Activated gamma-delta T cell treated with anti-CD3 and anti-CD28 coated beads, Interleukin-2, amount 50 U/mL, for 16 hours (primary cell): ENCODE measurements around the gene TUBG2.
"Not testable (repeated sequence)": the region's sequence is repeated elsewhere in the genome, so short reads cannot be mapped to it uniquely, and the experiment has no call there.

Experiments used
- DNase-seq: peaks from one replicate; pipeline ENCODE4 v3.0.0-alpha.2; 2020; ENCODE audit warnings: low read depth

TUBG2 gene

DNA sequence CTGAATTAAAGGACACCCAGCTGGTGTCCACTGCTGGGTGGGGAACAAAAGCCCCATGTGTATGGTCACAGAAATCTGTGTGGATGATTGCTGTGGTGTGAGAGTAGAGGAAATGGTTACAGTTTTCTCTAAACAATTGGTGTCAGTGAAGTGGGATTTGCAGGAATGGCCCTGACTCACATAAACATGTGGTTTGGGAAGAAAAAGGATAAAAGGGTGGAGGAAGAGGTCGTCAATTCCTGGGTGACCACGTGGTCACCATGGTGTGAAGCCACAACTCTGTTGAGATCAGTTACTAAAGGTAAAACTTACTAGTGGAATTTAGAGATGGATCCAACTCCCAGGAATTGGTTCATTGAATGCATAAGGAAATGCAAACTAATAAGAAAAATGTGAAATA is 3.6 kb upstream of the TUBG2 start:
- no peak for DNase-seq

DNA sequence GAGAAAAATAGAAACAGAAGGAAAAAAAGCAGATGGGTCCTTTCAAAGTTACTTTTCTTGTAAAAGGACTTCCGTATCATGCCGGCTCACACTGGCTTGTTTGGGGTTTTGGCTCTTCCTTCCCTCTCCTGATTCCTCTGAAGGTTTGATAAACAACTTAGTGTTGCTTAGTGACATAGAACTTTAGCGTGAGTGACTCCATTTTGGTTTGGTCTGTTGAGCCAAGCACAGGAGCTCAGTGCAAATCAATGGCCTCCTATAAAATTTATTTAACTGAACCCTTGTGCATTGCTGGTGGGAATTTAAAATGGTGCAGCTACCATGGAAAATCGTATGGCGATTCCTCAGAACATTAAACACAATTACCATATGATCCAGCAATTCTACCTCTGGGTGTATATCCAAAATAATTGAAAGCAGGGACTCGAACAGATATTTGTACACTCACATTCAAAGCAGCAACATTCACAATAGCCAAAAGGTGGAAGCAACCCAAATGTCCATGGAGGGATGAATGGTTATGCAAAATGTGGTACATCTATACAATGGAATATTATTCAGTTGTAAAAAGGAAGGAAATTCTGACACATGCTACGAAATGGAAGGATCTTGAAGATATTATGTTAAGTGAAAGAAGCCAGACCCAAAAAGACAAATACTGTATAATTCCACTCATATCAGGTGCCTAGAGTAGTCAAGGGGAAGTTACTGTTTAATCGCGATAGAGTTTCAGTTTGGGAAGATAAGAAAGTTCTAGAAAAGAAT is 1.1 kb upstream of the TUBG2 start:
- DNase-seq, result no peak

DNA sequence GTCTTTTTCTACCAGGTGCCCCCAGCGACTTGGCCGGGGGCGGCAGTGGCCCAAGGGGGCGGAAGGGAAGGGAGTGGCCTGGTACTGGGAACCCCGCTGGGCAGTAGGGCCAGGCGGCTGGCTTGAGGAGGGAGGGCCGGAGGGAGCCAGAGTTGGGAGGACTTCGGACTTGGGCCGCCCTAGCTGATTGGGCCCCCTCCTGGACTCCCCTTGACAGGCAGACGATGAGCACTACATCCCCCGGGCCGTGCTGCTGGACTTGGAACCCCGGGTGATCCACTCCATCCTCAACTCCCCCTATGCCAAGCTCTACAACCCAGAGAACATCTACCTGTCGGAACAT is 819 bp downstream of the TUBG2 start:
- not testable (repeated sequence) for DNase-seq

DNA sequence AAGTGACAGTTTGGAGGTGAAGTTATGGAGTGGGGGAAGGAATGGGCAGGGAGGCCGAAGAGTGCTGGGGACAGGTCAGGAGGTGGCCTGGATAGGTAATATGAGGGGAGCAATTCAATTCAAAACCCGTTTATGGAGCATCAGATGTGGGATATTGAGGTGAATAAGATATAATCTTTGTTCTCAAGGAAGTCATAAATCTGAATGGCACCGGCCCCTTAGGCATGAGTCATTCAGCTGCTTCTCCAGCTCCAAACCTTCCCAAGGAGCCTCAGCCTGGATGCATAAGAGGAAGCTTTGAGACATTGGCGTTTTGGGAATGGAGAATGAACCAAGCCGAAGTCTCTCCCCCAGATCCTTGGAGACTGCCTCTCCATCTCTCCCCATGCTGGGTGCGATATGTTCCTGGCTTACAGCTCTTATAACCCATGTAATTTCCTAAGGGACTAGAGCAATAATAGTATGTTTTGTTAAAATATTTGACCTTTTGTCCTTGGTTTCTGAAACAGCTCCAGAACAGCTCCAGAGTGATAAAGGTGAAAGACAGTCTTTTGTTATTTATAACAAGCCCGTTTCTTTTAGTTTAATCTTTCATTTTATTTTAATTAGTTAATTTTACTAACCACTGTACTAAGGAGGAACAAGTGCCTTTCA is 1.7 kb downstream of the TUBG2 start:
- DNase-seq, result no peak

DNA sequence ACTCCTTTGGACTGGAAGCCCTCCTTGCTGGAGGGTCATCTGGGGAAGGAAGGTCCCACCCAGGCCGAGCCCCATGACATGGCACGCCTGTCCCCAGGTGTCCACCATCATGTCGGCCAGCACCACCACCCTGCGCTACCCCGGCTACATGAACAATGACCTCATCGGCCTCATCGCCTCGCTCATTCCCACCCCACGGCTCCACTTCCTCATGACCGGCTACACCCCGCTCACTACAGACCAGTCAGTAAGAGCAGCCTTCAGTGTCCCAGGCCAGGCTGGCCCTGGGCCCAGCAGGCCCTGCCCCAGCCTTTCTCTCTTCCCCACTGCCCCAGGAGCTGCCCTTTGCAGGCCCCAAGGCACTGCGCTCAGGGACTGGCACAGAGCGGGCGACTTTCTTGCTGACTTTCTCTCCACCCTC is 6.5 kb downstream of the TUBG2 start:
- no peak for DNase-seq

DNA sequence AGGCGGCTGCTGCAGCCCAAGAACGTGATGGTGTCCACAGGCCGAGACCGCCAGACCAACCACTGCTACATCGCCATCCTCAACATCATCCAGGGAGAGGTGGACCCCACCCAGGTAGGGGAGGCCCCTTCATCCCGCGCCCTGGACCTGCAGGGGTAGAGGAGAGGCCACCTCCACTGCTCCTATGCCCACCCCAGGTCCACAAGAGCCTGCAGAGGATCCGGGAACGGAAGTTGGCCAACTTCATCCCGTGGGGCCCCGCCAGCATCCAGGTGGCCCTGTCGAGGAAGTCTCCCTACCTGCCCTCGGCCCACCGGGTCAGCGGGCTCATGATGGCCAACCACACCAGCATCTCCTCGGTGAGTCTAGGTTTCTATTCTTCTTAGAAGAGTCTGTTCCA is 7.0 kb downstream of the TUBG2 start:
- not testable (repeated sequence) for DNase-seq

DNA sequence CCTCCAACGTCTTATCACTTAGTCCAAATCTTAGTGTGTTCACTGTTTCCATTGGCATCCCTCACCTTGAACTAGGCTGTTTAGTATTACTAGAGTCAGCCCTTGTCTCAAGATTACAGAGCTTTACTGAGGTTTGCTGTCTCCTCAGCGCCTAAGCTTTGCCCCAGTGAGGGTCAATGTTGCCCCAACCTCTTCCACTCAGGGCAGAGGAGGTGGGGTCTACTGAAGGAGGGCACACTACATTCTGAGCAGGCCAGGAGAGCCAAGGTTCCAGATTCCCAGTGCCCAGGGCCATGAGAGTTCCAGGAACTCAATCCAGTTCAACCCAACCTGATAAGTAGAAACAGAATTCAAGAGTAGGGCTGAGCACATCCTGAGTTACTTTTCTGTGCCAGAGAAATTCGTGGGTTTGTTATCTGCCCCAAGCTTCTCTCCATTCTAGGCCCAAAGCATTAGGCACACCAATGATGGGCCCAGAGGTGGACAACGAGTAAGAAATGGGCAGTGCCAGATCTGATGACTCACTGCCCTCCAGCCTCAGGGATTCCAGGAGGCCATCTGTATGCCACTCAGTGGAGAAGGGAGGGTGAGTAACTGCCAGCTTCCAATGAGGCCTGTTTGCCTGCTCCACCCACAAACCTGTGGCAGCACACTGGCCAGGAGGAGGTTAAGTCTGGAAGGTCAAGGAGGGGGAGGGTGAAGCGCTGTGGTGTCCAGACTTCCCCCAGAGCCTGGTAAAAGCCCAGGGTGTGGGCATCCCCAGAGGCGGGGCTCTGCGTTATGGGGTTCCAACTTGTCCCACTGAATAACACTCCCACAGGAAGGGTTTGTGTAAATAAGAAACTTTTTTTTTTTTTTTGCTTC is 8.2 kb downstream of the TUBG2 start:
- DNase-seq, result no peak

DNA sequence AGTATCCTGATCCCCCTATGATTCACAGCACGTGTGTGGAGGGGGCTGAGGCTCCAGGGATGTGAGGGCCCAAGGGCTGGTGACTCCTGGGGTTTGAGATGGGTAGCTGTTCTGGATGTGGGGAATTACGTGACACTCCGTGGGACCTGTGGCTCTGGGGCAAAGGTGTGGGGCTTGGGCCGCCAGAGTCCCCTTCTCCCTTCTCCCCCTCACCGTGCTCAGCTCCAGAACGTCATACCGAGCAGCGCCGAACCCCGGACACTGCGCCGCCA is 10.6 kb downstream of the TUBG2 start:
- no peak for DNase-seq

DNA sequence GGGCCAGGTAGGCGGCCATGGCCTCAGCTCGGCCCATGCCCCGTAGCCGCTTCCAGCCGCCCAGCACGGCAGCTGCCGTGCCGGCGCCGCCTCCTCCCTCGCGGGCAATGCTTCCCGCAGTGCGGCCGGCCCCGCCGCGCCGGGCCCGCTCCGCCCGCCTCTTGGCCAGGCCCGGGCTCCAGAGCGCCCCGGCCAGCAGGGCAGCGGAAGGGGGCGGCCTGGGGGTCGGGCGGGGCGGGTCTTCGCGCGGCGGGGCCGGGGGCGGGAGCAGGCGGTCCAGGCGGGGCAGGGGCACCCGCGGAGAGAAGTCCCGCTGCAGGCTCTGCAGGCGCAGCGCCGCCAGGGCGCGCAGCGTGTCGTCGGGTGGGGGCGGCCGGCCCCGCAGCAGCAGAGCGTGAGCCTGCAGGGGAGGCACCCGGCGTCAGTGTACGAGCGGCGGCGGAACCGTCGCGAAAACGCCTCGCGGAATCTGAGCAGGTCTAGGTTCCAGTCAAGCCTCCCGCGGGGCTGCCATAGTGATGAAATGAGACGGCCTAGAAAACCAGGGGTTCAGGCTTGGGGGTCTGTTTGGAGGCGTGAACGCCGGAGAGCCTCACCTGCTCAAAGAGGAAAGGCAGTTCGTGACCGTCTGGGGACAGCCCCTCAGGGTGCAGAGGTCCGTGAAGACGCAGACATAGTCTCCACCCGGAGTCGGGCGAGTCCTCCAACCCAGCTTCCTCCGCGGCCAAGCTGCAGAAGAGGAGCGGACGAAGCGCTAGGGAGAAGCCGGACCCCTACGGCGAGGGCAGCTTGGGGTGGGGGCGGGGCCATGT is 11.1 kb downstream of the TUBG2 start:
- no peak for DNase-seq

DNA sequence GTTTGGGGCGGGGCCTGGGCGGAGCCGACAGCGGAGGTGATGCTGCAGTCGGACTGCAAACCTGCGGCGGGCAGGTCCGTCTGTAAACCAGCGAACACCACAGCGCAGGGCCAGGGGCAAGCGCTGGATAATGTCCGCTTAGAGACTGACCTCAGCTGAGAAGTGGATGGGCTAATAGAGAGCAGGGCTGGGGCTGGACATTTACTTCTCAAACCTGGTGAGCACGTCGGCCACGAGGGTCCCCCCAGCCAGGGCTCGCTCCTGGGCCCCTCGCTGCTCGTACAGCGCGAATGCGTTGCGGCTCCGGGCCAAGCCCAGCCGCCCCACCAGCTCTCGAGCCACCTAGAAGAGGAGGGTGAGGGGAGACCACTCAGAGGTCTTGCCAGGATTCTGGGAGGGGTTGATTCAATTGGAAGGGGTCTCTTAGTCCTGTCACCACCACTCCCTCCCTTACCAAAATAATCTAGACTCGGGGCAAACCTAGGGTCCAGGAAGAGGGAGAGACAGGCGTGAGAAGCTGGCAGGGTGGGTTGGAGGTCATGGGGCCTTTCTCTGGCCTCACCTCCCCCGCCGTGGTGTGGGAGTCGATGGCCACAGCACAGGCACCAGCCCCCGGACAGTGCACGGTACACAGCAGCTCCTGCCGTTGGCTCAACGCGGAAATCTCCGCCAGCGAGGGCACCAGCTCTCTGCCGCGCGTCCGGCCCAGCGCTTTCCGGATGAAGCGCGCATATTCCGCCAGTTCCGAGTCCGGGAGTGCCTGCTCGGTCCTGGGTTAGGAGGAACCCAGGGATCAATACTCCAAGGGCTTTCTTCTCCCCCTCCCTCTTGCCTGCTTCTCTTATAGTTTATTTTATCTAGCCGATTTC is 11.9 kb downstream of the TUBG2 start:
- DNase-seq, result no peak

DNA sequence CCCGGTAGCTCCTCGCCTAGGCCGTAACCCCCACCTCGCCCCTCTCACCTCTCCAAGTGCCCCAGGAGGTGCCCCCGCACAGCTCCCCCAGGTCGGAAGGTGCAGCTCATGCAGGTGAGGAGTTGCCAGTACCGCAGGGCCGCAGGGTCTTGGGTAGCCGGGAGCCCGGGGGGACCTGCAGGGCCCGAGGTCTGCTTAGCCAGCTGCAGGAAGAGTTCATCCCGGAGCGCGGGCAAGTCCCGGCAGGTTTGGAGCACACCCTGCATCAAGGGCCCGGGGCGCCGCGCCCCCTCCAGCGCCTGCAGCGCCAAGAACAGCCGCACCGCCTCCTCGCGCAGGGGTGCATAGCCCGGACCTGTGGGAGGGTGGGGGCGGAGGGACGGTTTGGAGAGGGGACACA is 13.0 kb downstream of the TUBG2 start:
- no peak for DNase-seq

DNA sequence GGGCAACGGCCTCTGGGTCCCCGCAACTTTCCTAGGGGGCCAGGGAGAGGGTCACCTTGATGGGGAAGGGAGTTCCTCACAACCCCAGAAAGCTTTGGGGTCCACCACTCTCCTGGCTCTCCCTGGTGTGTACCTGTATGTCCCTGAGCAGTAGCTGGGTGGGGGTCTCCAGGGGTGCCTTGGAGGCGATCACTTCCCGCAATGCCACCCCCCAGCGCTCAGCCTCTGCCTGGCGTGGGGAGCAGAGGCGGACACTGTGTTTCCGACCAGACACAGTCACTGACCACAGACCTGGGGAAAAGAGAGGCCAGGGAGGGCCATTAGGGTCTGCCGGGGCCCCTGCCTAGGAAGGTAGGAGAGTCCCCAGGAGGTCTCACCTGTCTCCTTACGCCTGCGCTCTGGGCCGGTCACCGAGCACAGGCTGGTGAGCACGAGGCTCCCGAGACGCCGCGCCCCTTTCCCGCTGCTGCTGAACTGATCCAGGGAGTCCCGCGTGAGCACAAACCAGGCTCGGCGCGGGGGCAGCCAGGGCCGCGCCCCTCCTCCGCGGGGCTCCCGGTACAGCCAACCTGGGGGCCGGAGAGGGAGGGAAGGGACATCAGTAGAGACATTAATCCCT is 14.3 kb downstream of the TUBG2 start:
- no peak for DNase-seq

DNA sequence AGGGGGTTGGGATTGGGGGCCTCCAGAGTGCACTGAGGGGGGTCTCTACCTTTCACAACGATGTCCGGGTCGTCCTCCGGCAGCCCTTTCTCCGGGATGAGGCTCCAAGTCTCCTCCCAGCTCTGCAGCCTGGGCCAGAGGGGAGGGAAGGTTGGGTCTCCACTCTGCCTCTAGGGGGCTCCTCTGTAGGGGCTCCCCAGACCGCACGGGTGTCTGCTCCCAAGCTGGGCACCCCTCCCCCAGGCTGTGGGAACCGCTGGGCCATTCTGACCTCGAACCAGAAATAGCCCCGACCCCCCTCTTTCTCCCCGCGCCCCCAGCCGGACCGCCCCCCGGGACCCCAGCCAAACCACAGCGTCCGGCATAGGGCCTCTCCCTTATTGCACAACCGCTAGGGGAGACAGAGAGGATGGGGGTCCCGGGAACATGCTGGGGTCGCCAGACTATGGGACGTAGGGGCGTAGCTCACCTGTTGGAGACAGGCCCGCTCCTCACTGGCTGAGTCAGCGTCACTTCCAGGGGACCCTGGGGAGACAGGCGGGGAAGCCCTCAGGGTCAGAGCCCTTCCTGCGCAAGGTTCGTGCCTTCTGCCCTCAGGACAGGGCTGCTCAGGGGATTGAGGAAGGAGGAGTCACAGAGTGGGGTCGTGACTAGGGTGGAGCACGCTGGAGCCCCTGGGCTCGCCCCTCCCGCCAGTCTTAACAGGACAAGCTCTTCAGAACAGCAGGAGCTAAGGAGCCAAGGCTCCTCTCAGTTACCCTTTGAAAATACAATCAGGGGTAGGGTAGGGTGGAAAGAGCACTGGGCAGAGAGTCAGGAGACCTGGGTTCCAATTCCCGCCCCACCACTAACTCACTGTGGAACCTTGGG is 15.0 kb downstream of the TUBG2 start:
- DNase-seq, result no peak

DNA sequence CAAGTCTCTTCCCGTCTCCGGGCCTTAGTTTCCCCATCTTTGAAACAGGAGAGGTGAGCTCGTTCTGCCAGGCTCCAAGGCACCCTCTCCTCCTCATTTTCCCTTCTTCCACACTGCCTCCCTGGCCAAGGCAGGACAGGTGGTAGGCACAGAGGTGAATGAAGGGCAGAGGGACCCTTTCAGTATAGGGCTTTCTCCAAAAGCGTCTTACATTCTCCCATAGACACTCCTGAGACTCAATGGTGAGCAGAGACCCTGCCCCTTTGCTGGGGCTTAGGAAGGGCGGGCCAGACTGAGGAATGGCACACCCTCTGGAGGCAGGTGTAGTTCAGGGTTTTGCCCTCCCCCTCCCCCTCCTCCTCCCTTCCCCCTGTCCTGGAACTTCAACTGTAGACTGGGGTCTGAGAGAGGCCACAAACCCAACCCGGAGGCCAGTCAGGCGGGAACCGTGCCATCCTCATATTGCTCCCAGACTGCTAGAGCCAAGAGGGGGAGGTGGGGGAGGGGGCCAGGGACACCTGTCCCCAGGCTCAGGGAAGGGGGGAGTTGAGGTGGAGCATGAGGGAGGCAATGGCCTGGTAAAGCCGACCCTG is 15.8 kb downstream of the TUBG2 start:
- DNase-seq, result no peak

DNA sequence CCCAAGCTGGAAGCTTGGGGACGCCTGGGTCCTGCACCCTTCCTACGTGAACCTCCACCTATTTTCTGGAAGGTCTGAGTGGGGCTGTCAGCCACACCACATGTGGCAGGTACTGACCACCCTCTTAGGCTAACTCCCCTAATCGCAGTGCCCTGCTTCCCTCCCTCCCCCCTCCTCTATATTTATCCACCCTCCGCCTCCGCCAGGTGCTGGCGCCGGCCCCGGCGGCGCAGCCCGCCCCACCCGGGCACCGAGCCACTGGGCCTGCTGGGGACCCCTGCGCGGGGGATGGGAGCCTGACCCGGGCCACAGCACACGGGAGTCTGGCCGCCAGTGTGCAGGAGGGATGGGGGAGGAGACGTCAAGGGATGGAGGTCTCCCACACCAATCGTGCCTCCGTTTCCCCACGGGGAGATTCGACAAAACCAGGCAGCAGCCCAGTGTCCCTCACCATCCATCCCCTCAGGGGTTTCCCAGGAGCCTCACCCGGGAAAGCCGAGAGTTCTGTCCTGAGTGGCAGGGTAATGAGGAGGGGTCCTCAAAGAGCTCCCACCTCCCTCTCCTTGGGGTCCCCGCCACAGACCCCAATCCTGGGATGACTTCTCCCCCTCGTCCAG is 16.4 kb downstream of the TUBG2 start:
- no peak for DNase-seq

DNA sequence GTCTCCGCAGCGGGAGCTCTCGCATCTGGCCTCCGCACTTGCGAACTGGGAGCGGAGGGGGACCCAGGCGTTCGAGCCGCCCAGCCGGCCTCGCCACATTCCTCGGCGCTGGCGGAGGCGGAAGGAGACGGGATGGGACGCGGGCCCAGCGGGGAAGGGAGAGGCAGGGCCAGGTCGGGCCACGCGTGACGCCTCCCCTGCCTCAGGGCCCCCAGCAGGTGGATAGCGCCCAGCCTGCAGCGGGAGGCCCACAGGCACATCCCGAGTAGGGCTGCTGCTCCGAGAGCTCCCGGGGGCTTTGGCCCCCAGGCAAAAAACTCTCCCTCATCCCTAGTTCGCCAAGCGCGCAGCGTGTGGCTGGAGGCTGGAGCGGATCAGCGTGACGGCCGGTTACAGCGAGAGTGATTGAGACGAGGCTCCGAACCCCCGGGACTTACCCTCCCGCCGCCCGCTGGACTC is 16.9 kb downstream of the TUBG2 start:
- DNase-seq, result no peak

DNA sequence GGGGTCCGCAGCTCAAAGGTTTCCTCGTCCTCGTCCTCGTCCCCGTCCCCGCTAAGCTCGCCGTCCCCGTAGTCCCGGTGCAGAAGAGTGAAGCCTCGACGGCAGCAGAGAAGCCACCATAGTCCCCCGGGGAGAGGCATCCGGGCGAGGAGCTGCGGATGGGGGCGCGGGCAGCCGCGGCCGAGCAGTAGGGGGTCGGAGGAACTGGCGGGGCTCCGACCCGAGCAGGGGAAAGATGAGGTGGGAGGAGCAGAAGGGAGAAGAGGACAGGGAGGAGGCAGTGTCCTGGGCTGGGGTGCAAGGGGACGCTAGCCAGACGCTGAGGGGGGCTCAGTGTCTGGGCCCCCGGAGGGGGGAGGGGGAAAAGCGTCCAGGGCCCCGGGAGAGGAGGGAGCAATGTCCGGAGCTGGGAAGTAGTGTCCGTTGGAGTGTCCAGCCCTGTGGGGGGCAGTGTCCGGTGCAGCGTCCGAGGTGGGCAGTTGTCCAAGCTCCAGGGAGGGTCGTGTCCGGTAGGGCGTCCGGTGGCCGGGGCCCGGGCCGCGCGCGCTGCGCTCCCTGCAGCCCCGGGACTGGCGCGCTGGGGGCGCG is 17.4 kb downstream of the TUBG2 start, which contains the start of gene PLEKHH3:
Gene PLEKHH3 (minus strand): TSS at position 571 of the 588 bp plus-strand sequence. CDS start 431 bp downstream, at position 140.
- no peak for DNase-seq
